SK-N-SH (cell line): ENCODE results near the gene PGK1.

Source experiments
- FOXM1 ChIP-seq: IDR thresholded peaks from 2 replicates; pipeline ENCODE4 v1.4.0; 2012; ENCODE audit warnings: low read depth, mild to moderate bottlenecking
- GABPA ChIP-seq: IDR thresholded peaks from 2 replicates; pipeline ENCODE4 v1.4.0; 2012; ENCODE audit warnings: low read depth, mild to moderate bottlenecking
- GATA2 ChIP-seq: sonication (generic); formaldehyde crosslinking; IDR thresholded peaks from 2 replicates; pipeline ENCODE4 v1.5.0; 2020; ENCODE audit warnings: mild to moderate bottlenecking, missing genetic modification reagents
- MXI1 ChIP-seq: IDR thresholded peaks from 2 replicates; pipeline ENCODE4 v1.6.1; 2012; ENCODE audit warnings: mild to moderate bottlenecking, low read depth, low read length, improper control_type of control experiment
- NFIC ChIP-seq: IDR thresholded peaks from 2 replicates; pipeline ENCODE4 v1.4.0; 2012; ENCODE audit warnings: borderline replicate concordance
- RCOR1 ChIP-seq: fragments of 150-350 bp; IDR thresholded peaks from 2 replicates; pipeline ENCODE4 v1.6.1; 2017; ENCODE audit warnings: antibody characterized with exemption, low read length
- SIN3A ChIP-seq: IDR thresholded peaks from 2 replicates; pipeline ENCODE4 v1.6.1; 2012; ENCODE audit warnings: low read depth, mild to moderate bottlenecking, low read length, moderate library complexity, borderline replicate concordance
- SMC3 ChIP-seq: IDR thresholded peaks from 2 replicates; pipeline ENCODE4 v1.6.1; 2012; ENCODE audit warnings: low read depth, low read length, improper control_type of control experiment
- TAF1 ChIP-seq: IDR thresholded peaks from 2 replicates; pipeline ENCODE4 v1.6.1; 2012; ENCODE audit warnings: low read depth, mild to moderate bottlenecking, low read length, moderate library complexity, borderline replicate concordance
- TF ChIP-seq, protein P1 (sequence below): IDR thresholded peaks from 2 replicates; pipeline ENCODE4; 2012
- TF ChIP-seq, protein P2 (sequence below): fragments of 200-600 bp; sonication (generic); IDR thresholded peaks from 2 replicates; pipeline ENCODE4 v1.6.1; 2017; ENCODE audit warnings: antibody characterized with exemption, mild to moderate bottlenecking, moderate library complexity
- TF ChIP-seq, protein P3 (sequence below): fragments of 150-350 bp; IDR thresholded peaks from 2 replicates; pipeline ENCODE4 v1.6.1; 2017; ENCODE audit warnings: antibody characterized with exemption, low read length, low read depth, borderline replicate concordance
- TF ChIP-seq, protein P4 (sequence below): IDR thresholded peaks from 2 replicates; pipeline ENCODE4 v1.4.0; 2012; ENCODE audit warnings: low read depth, borderline replicate concordance

DNA sequence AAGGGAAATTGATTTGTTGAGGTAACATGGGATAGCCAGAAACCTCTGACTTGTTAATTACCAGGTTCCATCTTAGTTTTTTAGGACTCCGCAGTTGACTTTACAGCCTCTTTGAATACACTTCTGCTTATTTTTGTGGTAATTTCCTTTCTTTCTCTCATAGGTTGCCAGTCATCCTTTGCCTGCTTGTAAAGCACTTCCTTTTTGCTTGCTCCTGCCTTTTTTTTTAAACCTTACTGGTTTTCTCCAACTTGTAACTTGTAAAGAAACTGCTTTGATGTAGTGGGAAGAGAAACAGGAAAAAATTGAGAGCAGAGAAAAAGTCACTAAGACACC, 2.6 kb downstream of the PGK1 start:
- no peak for TF ChIP-seq MXI1
- TF ChIP-seq GATA2 = no peak
- TF ChIP-seq SIN3A = no peak
- TF ChIP-seq, protein P1, sequence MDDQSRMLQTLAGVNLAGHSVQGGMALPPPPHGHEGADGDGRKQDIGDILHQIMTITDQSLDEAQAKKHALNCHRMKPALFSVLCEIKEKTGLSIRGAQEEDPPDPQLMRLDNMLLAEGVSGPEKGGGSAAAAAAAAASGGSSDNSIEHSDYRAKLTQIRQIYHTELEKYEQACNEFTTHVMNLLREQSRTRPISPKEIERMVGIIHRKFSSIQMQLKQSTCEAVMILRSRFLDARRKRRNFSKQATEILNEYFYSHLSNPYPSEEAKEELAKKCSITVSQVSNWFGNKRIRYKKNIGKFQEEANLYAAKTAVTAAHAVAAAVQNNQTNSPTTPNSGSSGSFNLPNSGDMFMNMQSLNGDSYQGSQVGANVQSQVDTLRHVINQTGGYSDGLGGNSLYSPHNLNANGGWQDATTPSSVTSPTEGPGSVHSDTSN = no peak
- TF ChIP-seq FOXM1 = no peak
- TF ChIP-seq, protein P2, sequence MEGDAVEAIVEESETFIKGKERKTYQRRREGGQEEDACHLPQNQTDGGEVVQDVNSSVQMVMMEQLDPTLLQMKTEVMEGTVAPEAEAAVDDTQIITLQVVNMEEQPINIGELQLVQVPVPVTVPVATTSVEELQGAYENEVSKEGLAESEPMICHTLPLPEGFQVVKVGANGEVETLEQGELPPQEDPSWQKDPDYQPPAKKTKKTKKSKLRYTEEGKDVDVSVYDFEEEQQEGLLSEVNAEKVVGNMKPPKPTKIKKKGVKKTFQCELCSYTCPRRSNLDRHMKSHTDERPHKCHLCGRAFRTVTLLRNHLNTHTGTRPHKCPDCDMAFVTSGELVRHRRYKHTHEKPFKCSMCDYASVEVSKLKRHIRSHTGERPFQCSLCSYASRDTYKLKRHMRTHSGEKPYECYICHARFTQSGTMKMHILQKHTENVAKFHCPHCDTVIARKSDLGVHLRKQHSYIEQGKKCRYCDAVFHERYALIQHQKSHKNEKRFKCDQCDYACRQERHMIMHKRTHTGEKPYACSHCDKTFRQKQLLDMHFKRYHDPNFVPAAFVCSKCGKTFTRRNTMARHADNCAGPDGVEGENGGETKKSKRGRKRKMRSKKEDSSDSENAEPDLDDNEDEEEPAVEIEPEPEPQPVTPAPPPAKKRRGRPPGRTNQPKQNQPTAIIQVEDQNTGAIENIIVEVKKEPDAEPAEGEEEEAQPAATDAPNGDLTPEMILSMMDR = no peak
- TF ChIP-seq, protein P3, sequence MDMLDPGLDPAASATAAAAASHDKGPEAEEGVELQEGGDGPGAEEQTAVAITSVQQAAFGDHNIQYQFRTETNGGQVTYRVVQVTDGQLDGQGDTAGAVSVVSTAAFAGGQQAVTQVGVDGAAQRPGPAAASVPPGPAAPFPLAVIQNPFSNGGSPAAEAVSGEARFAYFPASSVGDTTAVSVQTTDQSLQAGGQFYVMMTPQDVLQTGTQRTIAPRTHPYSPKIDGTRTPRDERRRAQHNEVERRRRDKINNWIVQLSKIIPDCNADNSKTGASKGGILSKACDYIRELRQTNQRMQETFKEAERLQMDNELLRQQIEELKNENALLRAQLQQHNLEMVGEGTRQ = no peak
- TF ChIP-seq, protein P4, sequence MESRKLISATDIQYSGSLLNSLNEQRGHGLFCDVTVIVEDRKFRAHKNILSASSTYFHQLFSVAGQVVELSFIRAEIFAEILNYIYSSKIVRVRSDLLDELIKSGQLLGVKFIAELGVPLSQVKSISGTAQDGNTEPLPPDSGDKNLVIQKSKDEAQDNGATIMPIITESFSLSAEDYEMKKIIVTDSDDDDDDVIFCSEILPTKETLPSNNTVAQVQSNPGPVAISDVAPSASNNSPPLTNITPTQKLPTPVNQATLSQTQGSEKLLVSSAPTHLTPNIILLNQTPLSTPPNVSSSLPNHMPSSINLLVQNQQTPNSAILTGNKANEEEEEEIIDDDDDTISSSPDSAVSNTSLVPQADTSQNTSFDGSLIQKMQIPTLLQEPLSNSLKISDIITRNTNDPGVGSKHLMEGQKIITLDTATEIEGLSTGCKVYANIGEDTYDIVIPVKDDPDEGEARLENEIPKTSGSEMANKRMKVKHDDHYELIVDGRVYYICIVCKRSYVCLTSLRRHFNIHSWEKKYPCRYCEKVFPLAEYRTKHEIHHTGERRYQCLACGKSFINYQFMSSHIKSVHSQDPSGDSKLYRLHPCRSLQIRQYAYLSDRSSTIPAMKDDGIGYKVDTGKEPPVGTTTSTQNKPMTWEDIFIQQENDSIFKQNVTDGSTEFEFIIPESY = no peak
- TF ChIP-seq TAF1 = no peak
- TF ChIP-seq GABPA = no peak
- TF ChIP-seq NFIC = no peak
- no peak for TF ChIP-seq RCOR1
- TF ChIP-seq SMC3 = no peak
